SK-N-SH (cell line): ENCODE measurements around the gene SLC22A14. TPM values are rescaled to one million over a fixed set of nuclear protein-coding genes. Genes with fewer than 3 reads are reported as not detected.

Experiments
- CTCF ChIA-PET: fragments of 300-600, 350-600 bp; formaldehyde crosslinking; extraction: SDS; loops from one replicate; lab custom pipeline; 2021; lab: Yijun Ruan, JAX
- POLR2A ChIA-PET: fragments of 350-600 bp; sonication (Branson Sonifier 250); formaldehyde crosslinking; extraction: SDS; loops from one replicate; lab custom pipeline; 2020; ENCODE audit warnings: antibody characterized with exemption, inconsistent platforms; lab: Yijun Ruan, JAX
- DNase-seq: peaks from one replicate; pipeline ENCODE4 v3.0.0; 2012
- H2AFZ ChIP-seq: fragments of 200-600 bp; sonication (generic); 2 replicates; pipeline ENCODE4 v1.8.1; 2016; ENCODE audit warnings: antibody characterized with exemption, mild to moderate bottlenecking, low read depth
- H3F3A ChIP-seq: fragments of 200-600 bp; sonication (generic); replicated peaks from 2 replicates; pipeline ENCODE3; 2016; ENCODE audit warnings: antibody characterized with exemption, mild to moderate bottlenecking; ENCODE audit not compliant: insufficient read depth
- H3K27ac ChIP-seq, 2 experiments: fragments of 200-500 bp in 1 of 2; fragments of 200-600 bp in 1 of 2; sonication (Bioruptor generic) in 1 of 2; sonication (generic), shearing (Covaris generic) in 1 of 2; 2 replicates each; pipeline versions ENCODE4 v1.5.1 to v1.6.1; 2014 to 2016; ENCODE audit warnings: low read depth in 2 of 2, inconsistent platforms in 1 of 2, low read length in 1 of 2, mild to moderate bottlenecking in 1 of 2, mixed read lengths in 1 of 2
- H3K27me3 ChIP-seq: fragments of 200-600 bp; sonication (generic), shearing (Covaris generic); 2 replicates; pipeline ENCODE4 v1.6.1; 2016; ENCODE audit warnings: mixed run types; ENCODE audit not compliant: insufficient read depth
- H3K36me3 ChIP-seq, 2 experiments: fragments of 200-500 bp in 1 of 2; fragments of 200-600 bp in 1 of 2; sonication (Bioruptor generic) in 1 of 2; sonication (generic) in 1 of 2; replicated peaks in 1 of 2; 2 replicates each; pipeline versions ENCODE3 to v1.5.1; 2014 to 2016; ENCODE audit warnings: low read length in 1 of 2, mild to moderate bottlenecking in 1 of 2; ENCODE audit not compliant: insufficient read depth in 2 of 2, control insufficient read depth in 1 of 2
- H3K4me1 ChIP-seq, 2 experiments: fragments of 200-500 bp in 1 of 2; fragments of 200-600 bp in 1 of 2; sonication (Bioruptor generic) in 1 of 2; sonication (generic), shearing (Covaris generic) in 1 of 2; 2 replicates each; pipeline versions ENCODE4 v1.5.1 to v1.6.1; 2014 to 2016; ENCODE audit warnings: low read depth in 1 of 2, low read length in 1 of 2, mixed run types in 1 of 2; ENCODE audit not compliant: insufficient read depth in 2 of 2, control insufficient read depth in 1 of 2
- H3K4me2 ChIP-seq: fragments of 200-600 bp; sonication (generic), shearing (Covaris generic); 2 replicates; pipeline ENCODE4 v1.6.1; 2017; ENCODE audit warnings: mixed run types
- H3K4me3 ChIP-seq, 2 experiments: fragments of 200-500 bp in 1 of 2; fragments of 200-600 bp in 1 of 2; sonication (Bioruptor generic) in 1 of 2; sonication (generic), shearing (Covaris generic) in 1 of 2; 2 replicates each; pipeline versions ENCODE4 v1.5.1 to v1.8.1; 2014 to 2016; ENCODE audit warnings: low read depth in 2 of 2, inconsistent platforms in 1 of 2, low read length in 1 of 2, mild to moderate bottlenecking in 1 of 2, mixed read lengths in 1 of 2, moderate library complexity in 1 of 2
- H3K79me2 ChIP-seq: fragments of 200-600 bp; sonication (generic); 2 replicates; pipeline ENCODE4 v1.8.1; 2017; ENCODE audit warnings: mild to moderate bottlenecking; ENCODE audit not compliant: insufficient read depth
- H3K9ac ChIP-seq: fragments of 200-600 bp; sonication (generic); 2 replicates; pipeline ENCODE4 v1.6.1; 2017; ENCODE audit warnings: mixed run types
- H3K9me2 ChIP-seq: fragments of 200-600 bp; sonication (generic); 2 replicates; pipeline ENCODE4 v1.6.1; 2017; ENCODE audit warnings: mixed run types
- H3K9me3 ChIP-seq: fragments of 200-600 bp; sonication (generic); 2 replicates; pipeline ENCODE4 v1.6.1; 2017; ENCODE audit warnings: mixed run types, mild to moderate bottlenecking, moderate library complexity
- H4K20me1 ChIP-seq: fragments of 200-600 bp; sonication (generic); 2 replicates; pipeline ENCODE4 v1.6.1; 2017; ENCODE audit warnings: mild to moderate bottlenecking, mixed run types; ENCODE audit not compliant: insufficient read depth
- CHD2 ChIP-seq: fragments of 150-350 bp; IDR thresholded peaks from 2 replicates; pipeline ENCODE4 v1.6.1; 2018; ENCODE audit warnings: low read length; ENCODE audit not compliant: partially characterized antibody
- CTCF ChIP-seq: fragments of 200-600 bp; sonication (generic); IDR thresholded peaks from 2 replicates; pipeline ENCODE4 v1.6.1; 2017; ENCODE audit warnings: antibody characterized with exemption, mild to moderate bottlenecking, moderate library complexity
- ELF1 ChIP-seq: IDR thresholded peaks from 2 replicates; pipeline ENCODE4 v1.4.0; 2012
- JUND ChIP-seq: IDR thresholded peaks from 2 replicates; pipeline ENCODE4 v1.4.0; 2012
- MEF2A ChIP-seq: IDR thresholded peaks from 2 replicates; pipeline ENCODE4 v1.4.0; 2012; ENCODE audit warnings: low read depth, borderline replicate concordance
- RAD21 ChIP-seq: IDR thresholded peaks from 2 replicates; pipeline ENCODE4 v1.6.1; 2012; ENCODE audit warnings: mild to moderate bottlenecking, low read length
- RFX5 ChIP-seq: IDR thresholded peaks from 2 replicates; pipeline ENCODE4 v1.6.1; 2012; ENCODE audit warnings: mild to moderate bottlenecking, improper control_type of control experiment, low read length
- RXRA ChIP-seq: IDR thresholded peaks from 2 replicates; pipeline ENCODE4 v1.4.0; 2012; ENCODE audit warnings: low read depth, mild to moderate bottlenecking, borderline replicate concordance
- SMC3 ChIP-seq: IDR thresholded peaks from 2 replicates; pipeline ENCODE4 v1.6.1; 2012; ENCODE audit warnings: low read depth, low read length, improper control_type of control experiment
- TCF12 ChIP-seq: IDR thresholded peaks from 2 replicates; pipeline ENCODE4 v1.4.0; 2012
- TEAD4 ChIP-seq: IDR thresholded peaks from 2 replicates; pipeline ENCODE4 v1.4.0; 2012; ENCODE audit warnings: mild to moderate bottlenecking, borderline replicate concordance; ENCODE audit not compliant: insufficient read depth
- WGBS: methylation state at CpG from one replicate; pipeline ENCODE4 v1.1.6; 2017; ENCODE audit warnings: low lambda C conversion rate; 5-methylcytosine and 5-hydroxymethylcytosine counted together
- polyA plus RNA-seq, 3 experiments: library from polyadenylated mRNA; depleted of rRNA; stranded (reverse); fragments of >200 nt; gene quantifications; 2 replicates each; pipeline ENCODE4 v1.2.3, GENCODE V29; 2012
- TF ChIP-seq, protein P1 (sequence below): IDR thresholded peaks from 2 replicates; pipeline ENCODE4 v1.6.1; 2012; ENCODE audit warnings: mild to moderate bottlenecking, low read depth, low read length, moderate library complexity
- TF ChIP-seq, protein P2 (sequence below): IDR thresholded peaks from 2 replicates; pipeline ENCODE4 v1.4.0; 2012; ENCODE audit warnings: low read depth, borderline replicate concordance

Gene SLC22A14
- polyA plus RNA-seq, 1 of the 3 experiments (the other 2 are of a cell fraction) = 0.16 TPM

- no peak for TF ChIP-seq JUND
- TF ChIP-seq, all 33 proteins: peak for 0
Measured at GRCh38 chr3:38270606-38271005, 11.5 kb upstream of the SLC22A14 start (continued).

DNA sequence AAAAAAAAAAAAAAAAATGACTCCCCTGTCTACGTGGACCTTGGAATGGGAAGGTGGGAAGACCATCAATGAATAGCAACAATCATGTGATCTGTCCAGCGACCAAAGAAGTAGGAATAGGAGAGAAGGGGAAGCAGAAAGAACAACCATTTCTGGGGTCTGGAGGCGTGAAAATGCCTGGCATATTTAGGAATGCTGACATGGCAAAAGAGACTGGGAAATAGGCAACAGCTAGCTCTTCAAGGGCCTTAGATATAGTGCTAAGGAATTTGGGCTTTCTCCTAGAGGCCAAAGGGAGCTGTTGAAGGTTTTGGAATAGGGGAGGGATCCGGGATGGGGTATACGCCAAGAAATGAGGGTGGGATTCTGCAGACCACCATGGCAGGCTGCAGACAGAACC lies 10.5 kb upstream of the SLC22A14 start:
- no peak for DNase-seq
- CTCF ChIA-PET = interaction anchor here (1.7 kb wide), 1 partner anchor 75 kb away, joined by 4 read pairs; the partner anchor contains the start of gene XYLB
- POLR2A ChIA-PET = no interaction called here
- Histone ChIP-seq H3K4me1 (peaks cover 0 to 1% of the 10 kb centered on the region in 2 experiments; a peak in 1 of 4 replicates), H3K9ac (no peak overlapping the region), H3K79me2 (no peaks in the 10 kb centered on the region), H3K9me2 (no peaks in the 10 kb centered on the region), H2AFZ (no peak overlapping the region), H4K20me1 (no peaks in the 10 kb centered on the region), H3K4me3 (no peak overlapping the region), H3K9me3 (no peaks in the 10 kb centered on the region), H3K27me3 (no peaks in the 10 kb centered on the region), H3K36me3 (peaks cover 0 to 8% of the 10 kb centered on the region in 2 experiments), H3K4me2 (no peak overlapping the region), H3F3A (no peaks in the 10 kb centered on the region), H3K27ac (no peak overlapping the region)
- whole genome bisulfite sequencing = 79% methylated on average over 5 of the region's 5 CpGs
- no peak for TF ChIP-seq RAD21
- no peak for TF ChIP-seq RFX5
- no peak for TF ChIP-seq SMC3
- no peak for TF ChIP-seq RXRA
- TF ChIP-seq, protein P1, sequence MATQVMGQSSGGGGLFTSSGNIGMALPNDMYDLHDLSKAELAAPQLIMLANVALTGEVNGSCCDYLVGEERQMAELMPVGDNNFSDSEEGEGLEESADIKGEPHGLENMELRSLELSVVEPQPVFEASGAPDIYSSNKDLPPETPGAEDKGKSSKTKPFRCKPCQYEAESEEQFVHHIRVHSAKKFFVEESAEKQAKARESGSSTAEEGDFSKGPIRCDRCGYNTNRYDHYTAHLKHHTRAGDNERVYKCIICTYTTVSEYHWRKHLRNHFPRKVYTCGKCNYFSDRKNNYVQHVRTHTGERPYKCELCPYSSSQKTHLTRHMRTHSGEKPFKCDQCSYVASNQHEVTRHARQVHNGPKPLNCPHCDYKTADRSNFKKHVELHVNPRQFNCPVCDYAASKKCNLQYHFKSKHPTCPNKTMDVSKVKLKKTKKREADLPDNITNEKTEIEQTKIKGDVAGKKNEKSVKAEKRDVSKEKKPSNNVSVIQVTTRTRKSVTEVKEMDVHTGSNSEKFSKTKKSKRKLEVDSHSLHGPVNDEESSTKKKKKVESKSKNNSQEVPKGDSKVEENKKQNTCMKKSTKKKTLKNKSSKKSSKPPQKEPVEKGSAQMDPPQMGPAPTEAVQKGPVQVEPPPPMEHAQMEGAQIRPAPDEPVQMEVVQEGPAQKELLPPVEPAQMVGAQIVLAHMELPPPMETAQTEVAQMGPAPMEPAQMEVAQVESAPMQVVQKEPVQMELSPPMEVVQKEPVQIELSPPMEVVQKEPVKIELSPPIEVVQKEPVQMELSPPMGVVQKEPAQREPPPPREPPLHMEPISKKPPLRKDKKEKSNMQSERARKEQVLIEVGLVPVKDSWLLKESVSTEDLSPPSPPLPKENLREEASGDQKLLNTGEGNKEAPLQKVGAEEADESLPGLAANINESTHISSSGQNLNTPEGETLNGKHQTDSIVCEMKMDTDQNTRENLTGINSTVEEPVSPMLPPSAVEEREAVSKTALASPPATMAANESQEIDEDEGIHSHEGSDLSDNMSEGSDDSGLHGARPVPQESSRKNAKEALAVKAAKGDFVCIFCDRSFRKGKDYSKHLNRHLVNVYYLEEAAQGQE = no peak
- no peak for TF ChIP-seq ELF1
- TF ChIP-seq TEAD4 = no peak
- no peak for TF ChIP-seq CHD2
- TF ChIP-seq, protein P2, sequence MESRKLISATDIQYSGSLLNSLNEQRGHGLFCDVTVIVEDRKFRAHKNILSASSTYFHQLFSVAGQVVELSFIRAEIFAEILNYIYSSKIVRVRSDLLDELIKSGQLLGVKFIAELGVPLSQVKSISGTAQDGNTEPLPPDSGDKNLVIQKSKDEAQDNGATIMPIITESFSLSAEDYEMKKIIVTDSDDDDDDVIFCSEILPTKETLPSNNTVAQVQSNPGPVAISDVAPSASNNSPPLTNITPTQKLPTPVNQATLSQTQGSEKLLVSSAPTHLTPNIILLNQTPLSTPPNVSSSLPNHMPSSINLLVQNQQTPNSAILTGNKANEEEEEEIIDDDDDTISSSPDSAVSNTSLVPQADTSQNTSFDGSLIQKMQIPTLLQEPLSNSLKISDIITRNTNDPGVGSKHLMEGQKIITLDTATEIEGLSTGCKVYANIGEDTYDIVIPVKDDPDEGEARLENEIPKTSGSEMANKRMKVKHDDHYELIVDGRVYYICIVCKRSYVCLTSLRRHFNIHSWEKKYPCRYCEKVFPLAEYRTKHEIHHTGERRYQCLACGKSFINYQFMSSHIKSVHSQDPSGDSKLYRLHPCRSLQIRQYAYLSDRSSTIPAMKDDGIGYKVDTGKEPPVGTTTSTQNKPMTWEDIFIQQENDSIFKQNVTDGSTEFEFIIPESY = no peak
- no peak for TF ChIP-seq TCF12
- TF ChIP-seq MEF2A = no peak
- no peak for TF ChIP-seq CTCF
